Epithelial cell of proximal tubule (primary cell): ENCODE measurements around the gene NFATC4. TPM values are rescaled to one million over a fixed set of nuclear protein-coding genes. Genes with fewer than 3 reads are reported as not detected.

Experiments
- DNase-seq: peaks from one replicate; pipeline ENCODE4 v3.0.0-alpha.2; 2011; ENCODE audit warnings: low read depth
- H3K4me3 ChIP-seq: 2 replicates; pipeline ENCODE4 v1.5.1; 2011; ENCODE audit warnings: low read depth, mild to moderate bottlenecking, low read length
- total RNA-seq: library from RNA; depleted of rRNA; stranded (reverse); fragments of >200 nt; gene quantifications from 2 replicates; pipeline ENCODE4 v1.2.3, GENCODE V29; 2015
- TF ChIP-seq, protein P1 (sequence below): conservative IDR thresholded peaks from 2 replicates; pipeline ENCODE4 v1.5.1; 2012; ENCODE audit warnings: low read depth, mild to moderate bottlenecking, low read length

Gene NFATC4
- total RNA-seq, 1 donor from 2014 or later: 30.2 TPM

DNA sequence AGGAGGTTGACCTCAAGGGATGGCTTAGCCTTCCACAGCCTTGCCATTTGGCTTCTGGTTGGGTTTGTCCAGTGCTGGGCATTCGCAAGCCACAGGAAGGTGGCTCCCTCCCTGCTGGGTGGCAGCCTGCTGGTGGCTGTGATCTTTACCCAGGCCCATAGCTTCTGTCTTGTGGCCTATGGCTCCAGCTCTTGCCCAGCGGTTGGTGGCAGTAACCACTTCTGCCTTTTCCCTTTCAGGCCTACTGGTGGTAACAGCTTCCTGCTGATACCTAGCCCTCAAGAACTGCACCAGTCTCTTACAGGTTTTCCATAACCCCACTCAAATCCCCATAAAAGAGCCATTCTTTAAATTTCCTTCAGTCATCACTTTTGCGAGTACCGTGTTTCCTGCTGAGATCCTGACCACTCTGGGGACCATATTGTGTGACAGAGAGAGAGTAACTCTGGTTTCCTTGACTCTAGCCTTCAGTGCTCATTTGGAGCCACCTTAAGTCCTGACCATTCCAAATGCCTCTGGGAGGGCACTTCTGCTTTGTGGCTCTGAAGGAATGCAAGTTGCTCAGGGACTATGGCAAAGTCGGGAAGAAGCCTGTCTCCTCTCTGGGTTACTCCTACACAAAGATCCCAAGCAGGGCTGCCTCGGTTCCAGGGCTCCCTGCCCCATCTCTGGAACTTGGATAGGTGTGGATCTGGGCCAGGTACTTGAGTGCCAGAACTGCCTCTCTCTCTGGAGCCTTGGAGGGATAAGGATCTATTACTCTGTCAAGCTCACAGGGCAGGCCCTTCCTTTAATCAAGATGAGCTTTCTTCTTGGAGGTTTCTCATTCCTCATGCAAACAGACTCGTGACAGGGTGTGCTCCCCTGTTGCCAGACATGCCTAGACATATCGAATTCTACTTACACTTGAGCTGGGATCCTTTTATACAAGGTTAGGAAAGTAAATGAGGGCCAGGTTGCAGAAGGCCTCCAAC, 27.9 kb downstream of the NFATC4 start:
- no peak for DNase-seq
- H3K4me3 ChIP-seq: no peak overlapping the region
- TF ChIP-seq, protein P1, sequence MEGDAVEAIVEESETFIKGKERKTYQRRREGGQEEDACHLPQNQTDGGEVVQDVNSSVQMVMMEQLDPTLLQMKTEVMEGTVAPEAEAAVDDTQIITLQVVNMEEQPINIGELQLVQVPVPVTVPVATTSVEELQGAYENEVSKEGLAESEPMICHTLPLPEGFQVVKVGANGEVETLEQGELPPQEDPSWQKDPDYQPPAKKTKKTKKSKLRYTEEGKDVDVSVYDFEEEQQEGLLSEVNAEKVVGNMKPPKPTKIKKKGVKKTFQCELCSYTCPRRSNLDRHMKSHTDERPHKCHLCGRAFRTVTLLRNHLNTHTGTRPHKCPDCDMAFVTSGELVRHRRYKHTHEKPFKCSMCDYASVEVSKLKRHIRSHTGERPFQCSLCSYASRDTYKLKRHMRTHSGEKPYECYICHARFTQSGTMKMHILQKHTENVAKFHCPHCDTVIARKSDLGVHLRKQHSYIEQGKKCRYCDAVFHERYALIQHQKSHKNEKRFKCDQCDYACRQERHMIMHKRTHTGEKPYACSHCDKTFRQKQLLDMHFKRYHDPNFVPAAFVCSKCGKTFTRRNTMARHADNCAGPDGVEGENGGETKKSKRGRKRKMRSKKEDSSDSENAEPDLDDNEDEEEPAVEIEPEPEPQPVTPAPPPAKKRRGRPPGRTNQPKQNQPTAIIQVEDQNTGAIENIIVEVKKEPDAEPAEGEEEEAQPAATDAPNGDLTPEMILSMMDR: no peak

DNA sequence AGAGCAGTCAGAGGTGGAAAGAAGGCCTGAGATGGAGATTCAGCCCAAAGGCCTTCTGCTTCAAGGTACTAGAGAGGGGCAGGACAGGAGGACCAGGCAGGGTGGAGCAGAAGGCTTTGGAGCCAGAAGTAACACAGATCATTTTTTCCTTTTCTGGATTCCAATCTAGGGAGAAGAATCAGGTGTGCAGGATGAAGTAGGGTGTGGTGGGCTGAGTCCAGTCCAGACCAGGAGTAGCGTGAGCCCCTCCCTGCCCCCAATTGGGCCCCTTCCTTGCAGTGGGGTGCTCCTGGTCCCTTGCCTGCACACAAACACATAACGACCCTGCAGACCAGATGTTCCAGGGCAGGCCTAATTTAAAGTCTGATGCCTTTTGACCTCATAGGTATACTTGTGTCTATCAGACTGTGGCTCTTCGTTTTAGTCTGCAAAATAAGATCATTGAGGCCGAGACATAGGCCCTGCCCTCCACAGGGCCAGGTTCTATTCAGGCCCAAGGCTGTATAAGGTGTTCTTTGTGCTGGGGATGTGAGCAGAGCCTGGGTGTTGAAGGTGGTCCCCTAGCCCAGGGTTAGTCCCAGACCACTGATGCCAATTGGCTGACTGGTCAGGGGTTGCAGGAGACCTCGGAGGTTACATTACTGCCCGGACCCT, 29.8 kb downstream of the NFATC4 start:
- H3K4me3 ChIP-seq: no peak overlapping the region
- TF ChIP-seq, protein P1: no peak
- no peak for DNase-seq

DNA sequence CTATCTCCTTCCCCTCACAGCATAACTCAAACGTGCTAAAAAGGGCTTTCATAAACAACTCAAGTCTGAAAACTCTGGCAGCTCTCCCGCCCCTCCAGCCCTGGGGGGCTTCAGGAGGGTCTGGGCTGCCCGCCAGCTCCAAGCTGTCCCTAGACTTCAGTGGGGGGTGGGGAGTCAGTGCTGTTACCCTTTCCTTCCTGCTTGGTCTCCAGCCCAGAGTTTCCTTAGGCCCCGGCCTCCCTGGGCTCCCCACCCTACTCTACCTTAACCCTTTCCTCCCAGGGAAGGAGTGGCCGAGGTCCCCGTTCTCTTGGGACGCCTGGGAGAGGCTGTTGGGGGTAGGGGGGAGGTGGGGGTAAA, 30.3 kb downstream of the NFATC4 start:
- TF ChIP-seq, protein P1: no peak
- no peak overlapping the region for H3K4me3 ChIP-seq
- DNase-seq: no peak

DNA sequence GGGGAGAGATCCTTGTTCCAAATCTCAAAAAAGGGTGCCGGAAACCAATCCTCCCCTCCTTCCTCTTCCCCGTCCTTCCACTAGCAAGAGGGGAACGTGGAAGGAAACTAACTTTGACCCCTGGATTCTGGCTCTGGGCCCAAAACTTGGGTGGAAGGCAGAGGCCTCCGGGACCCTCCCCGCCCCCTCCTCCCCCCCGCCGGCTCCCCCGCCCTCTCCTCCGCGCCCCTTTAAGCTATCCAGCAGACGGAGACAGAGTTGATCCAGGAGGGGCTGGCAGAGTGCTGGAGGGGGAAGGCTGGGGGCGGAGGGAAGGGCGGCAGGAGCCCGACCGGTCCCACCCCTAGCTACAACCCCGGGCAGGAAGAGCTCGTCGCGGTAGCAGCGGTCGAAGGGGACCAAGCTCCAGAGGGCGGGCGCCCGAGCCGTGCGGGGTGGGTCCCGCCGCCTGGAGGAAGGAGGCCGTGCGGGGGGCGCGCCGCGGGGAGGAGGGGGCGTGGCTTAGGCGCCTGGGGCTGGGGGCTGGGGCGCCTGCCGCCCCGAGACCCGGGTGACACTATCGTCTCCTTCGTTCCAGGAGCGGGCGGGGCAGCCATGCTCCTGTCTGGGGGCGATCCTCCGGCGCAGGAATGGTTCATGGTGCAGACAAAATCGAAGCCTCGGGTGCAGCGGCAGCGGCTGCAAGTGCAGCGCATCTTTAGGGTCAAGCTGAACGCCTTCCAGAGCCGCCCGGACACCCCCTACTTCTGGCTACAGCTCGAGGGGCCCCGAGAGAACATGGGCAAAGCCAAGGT, 30.9 kb downstream of the NFATC4 start, which contains the start of gene NYNRIN:
Gene NYNRIN, plus strand, starts transcription at position 351 of the 794 bp plus-strand sequence. Its CDS starts 244 bp downstream, at position 595.
- TF ChIP-seq, protein P1: no peak
- DNase-seq: no peak
- peak within 1 kb of the TSS; percentile 54 for H3K4me3 ChIP-seq

DNA sequence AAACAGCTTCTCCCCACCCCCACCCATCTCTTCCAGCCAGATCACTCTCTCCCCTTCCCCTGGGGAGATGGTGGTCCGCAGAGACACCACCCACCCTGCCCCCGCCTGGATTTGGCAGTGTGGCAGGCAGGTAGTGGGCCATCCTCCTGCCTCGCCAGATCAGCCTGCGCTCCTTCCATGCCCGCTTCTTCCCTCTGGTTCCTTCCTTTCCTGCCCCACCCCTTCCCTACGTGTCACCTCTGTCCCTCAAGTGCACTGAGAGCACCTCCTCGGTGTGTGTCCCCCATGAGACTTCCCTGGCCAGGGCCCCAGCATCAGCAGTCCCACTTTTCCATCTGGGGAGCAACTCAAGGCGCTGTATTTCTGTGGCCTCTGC, 31.5 kb downstream of the NFATC4 start:
- peak overlapping the region; percentile 54 for H3K4me3 ChIP-seq
- no peak for DNase-seq
- TF ChIP-seq, protein P1: no peak

DNA sequence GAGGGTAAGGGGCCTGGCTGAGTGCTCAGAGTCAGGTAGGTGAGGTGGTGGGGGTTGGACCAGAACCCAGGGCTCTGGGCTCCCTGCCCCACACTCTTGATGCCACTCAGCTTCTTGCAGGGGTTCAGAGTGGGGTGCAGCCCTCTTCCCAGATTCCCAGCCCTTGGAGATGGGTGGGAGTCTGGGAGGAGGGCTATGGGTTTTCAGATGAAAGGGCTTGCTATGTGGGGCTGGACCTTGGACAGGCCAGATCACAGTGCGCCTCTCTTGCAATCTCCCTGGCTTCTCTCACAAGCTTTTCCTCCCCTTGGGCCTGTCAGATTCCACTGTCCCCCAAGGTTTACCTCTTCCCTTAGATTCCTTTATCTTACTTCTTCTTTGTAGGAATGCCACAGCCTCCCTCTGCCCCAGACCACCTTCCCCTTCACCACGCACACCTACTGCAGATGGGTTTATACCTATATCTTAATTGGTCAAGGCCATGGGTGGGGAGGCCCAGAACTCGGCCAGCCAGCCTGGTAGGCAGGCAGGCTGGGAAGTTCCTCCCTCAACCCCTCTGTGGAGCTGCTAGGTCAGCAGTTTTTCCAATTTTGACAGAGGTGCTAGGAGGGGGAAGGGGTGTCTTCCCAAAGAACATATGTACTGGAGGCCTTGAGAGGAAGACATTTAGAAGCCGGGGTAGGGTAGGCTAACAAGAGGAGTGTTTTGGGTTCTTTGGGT, 32.2 kb downstream of the NFATC4 start:
- TF ChIP-seq, protein P1: no peak
- H3K4me3 ChIP-seq: no peak overlapping the region
- DNase-seq: no peak
